ENCODE results near the gene UGT3A2. TPM values are rescaled to one million over a fixed set of nuclear protein-coding genes. Genes with fewer than 3 reads are reported as not detected.

The UGT3A2 gene
- total RNA-seq, 1 experiment from 2014 or later: 13.7 TPM

DNA sequence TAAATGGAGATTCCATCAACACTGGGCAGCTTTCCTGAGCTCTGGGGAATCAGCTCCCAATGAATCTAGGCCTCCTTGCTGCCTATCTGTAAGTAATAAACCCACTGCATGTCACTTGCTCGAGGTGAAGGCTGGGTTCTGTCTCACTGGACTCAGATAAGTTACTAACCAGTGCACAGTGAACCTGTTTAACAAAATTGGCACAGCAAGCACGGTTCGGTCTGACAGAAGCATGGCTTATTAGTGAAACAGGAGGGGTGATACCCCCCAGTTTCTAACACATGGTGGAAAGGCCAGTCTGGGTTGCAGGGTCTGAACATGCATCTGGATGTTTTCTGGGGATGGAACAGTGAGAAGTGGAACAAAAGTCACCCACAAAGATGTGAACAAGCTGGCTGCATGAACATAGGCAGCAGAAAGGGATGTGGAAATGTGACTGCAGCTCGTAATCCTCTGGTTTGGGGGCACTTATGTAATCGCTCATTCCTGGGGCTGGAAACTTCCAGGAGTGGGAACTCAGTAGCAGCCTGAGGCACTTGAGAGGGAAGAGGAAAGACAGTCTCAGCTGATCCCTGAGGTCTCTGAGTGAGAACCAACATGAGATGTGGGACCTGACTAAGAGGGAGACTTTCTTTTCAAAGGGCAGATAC, 37.7 kb downstream of the UGT3A2 start:
- Histone ChIP-seq H4K91ac (ENCODE audit: insufficient read length, low read depth, low read length) (no peak overlapping the region), H3K9me3 (ENCODE audit: control insufficient read depth, low read depth, low read length) (no peaks in the 10 kb centered on the region), H3K9ac (ENCODE audit: extremely low read depth, insufficient read length, low read length) (no peak overlapping the region), H3K4me2 (ENCODE audit: insufficient read depth, insufficient read length, low read length) (no peak overlapping the region), H3K27ac (ENCODE audit: insufficient read length, low read depth, low read length) (no peak overlapping the region), H2BK12ac (ENCODE audit: insufficient read length, low read depth, low read length) (no peak overlapping the region), H3K56ac (ENCODE audit: insufficient read length, low read depth, low read length) (no peak overlapping the region), H3K14ac (ENCODE audit: insufficient read depth, low read length) (no peak overlapping the region), H3K23ac (ENCODE audit: insufficient read length, low read depth, low read length) (no peak overlapping the region), H3T11ph (ENCODE audit: low read length) (no peak overlapping the region), H3K4ac (ENCODE audit: low read depth, low read length) (no peak overlapping the region), H3K4me1 (ENCODE audit: insufficient read depth, low read length) (no peaks in the 10 kb centered on the region), H3K23me2 (ENCODE audit: insufficient read length, low read depth, low read length, poor library complexity, severe bottlenecking) (no peaks in the 10 kb centered on the region), H3K18ac (ENCODE audit: insufficient read length, low read depth, low read length) (no peak overlapping the region), H4K20me1 (ENCODE audit: control insufficient read depth, insufficient read depth, insufficient read length) (no peaks in the 10 kb centered on the region), H3K27me3 (ENCODE audit: insufficient read depth, low read length) (no peaks in the 10 kb centered on the region), H2BK15ac (ENCODE audit: low read depth, low read length) (no peak overlapping the region), H2AFZ (ENCODE audit: low read length) (no peak overlapping the region), H2BK5ac (ENCODE audit: insufficient read length, low read length) (no peak overlapping the region), H2BK120ac (ENCODE audit: low read depth, low read length, poor library complexity, severe bottlenecking) (no peak overlapping the region), H4K5ac (ENCODE audit: insufficient read length, low read depth, low read length) (no peak overlapping the region), H2BK20ac (ENCODE audit: low read depth, low read length, poor library complexity, severe bottlenecking) (no peak overlapping the region), H2AK5ac (ENCODE audit: insufficient read length, low read length) (no peak overlapping the region), H3K79me2 (ENCODE audit: insufficient read depth, low read length) (no peaks in the 10 kb centered on the region), H4K8ac (replicated peaks; ENCODE audit: insufficient read length, low read depth, low read length) (no peak overlapping the region), H3K79me1 (ENCODE audit: insufficient read depth, low read depth, low read length, poor library complexity, severe bottlenecking) (no peaks in the 10 kb centered on the region)
- Mint-ChIP-seq H3K27ac (no peak overlapping the region), H3K36me3 (ENCODE audit: insufficient read depth in 1 of 3, low read depth in 3 of 3) (peaks cover 0 to 6% (median 0%) of the 10 kb centered on the region in 3 experiments; a peak in 3 of 7 replicates), H3K4me1 (peaks cover 2 to 4% of the 10 kb centered on the region in 2 experiments; a peak in 2 of 4 replicates), H3K4me3 (no peak overlapping the region), H3K9me3 (peaks cover 9 to 23% of the 10 kb centered on the region in 2 experiments; a peak in 4 of 5 replicates), H3K27me3 (ENCODE audit: low read depth) (peaks cover 2% of the 10 kb centered on the region)
- DNase-seq: no peak
- TF ChIP-seq, protein P1, sequence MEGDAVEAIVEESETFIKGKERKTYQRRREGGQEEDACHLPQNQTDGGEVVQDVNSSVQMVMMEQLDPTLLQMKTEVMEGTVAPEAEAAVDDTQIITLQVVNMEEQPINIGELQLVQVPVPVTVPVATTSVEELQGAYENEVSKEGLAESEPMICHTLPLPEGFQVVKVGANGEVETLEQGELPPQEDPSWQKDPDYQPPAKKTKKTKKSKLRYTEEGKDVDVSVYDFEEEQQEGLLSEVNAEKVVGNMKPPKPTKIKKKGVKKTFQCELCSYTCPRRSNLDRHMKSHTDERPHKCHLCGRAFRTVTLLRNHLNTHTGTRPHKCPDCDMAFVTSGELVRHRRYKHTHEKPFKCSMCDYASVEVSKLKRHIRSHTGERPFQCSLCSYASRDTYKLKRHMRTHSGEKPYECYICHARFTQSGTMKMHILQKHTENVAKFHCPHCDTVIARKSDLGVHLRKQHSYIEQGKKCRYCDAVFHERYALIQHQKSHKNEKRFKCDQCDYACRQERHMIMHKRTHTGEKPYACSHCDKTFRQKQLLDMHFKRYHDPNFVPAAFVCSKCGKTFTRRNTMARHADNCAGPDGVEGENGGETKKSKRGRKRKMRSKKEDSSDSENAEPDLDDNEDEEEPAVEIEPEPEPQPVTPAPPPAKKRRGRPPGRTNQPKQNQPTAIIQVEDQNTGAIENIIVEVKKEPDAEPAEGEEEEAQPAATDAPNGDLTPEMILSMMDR (conservative IDR thresholded peaks at IDR 0.05): no peak
- no CpG with 5 or more reads among the region's 5 CpGs for WGBS (ENCODE audit: extremely low coverage, insufficient read length, low lambda C conversion rate)

Data from H9 (cell line).